ENCODE data around the gene ADGRD1.

The ADGRD1 gene

GRCh38 chr12:131093971-131094830 is 140.5 kb downstream of the ADGRD1 start:
- DNase-seq: no peak

- DNase-seq: no peak
Measured at GRCh38 chr12:131094831-131095805, 141.4 kb downstream of the ADGRD1 start.

- DNase-seq: no peak
Measured at GRCh38 chr12:131095826-131096680, 142.3 kb downstream of the ADGRD1 start.

- no peak for DNase-seq
Measured at GRCh38 chr12:131096681-131097181, 143.0 kb downstream of the ADGRD1 start.

- peak; percentile 18 for DNase-seq
Measured at GRCh38 chr12:131097202-131098177, 143.8 kb downstream of the ADGRD1 start.

- no peak for DNase-seq
Measured at GRCh38 chr12:131098178-131098981, 144.7 kb downstream of the ADGRD1 start.

GRCh38 chr12:131100031-131100674 is 146.4 kb downstream of the ADGRD1 start:
- DNase-seq: no peak

GRCh38 chr12:131101006-131101405 is 147.3 kb downstream of the ADGRD1 start:
- DNase-seq: no peak

GRCh38 chr12:131101703-131102492 is 148.2 kb downstream of the ADGRD1 start:
- no peak for DNase-seq

GRCh38 chr12:131102493-131102931 is 148.8 kb downstream of the ADGRD1 start:
- DNase-seq: no peak

GRCh38 chr12:131102991-131103668 is 149.4 kb downstream of the ADGRD1 start:
- DNase-seq: no peak

- no peak for DNase-seq
Measured at GRCh38 chr12:131103669-131104462, 150.2 kb downstream of the ADGRD1 start.

GRCh38 chr12:131104463-131105350 is 151.0 kb downstream of the ADGRD1 start:
- DNase-seq: peak; percentile 68

- no peak for DNase-seq
Measured at GRCh38 chr12:131105351-131105735, 151.6 kb downstream of the ADGRD1 start.

- DNase-seq: no peak
Measured at GRCh38 chr12:131105736-131106348, 152.1 kb downstream of the ADGRD1 start.
